ENCODE data around the gene CEACAM21.

DNA sequence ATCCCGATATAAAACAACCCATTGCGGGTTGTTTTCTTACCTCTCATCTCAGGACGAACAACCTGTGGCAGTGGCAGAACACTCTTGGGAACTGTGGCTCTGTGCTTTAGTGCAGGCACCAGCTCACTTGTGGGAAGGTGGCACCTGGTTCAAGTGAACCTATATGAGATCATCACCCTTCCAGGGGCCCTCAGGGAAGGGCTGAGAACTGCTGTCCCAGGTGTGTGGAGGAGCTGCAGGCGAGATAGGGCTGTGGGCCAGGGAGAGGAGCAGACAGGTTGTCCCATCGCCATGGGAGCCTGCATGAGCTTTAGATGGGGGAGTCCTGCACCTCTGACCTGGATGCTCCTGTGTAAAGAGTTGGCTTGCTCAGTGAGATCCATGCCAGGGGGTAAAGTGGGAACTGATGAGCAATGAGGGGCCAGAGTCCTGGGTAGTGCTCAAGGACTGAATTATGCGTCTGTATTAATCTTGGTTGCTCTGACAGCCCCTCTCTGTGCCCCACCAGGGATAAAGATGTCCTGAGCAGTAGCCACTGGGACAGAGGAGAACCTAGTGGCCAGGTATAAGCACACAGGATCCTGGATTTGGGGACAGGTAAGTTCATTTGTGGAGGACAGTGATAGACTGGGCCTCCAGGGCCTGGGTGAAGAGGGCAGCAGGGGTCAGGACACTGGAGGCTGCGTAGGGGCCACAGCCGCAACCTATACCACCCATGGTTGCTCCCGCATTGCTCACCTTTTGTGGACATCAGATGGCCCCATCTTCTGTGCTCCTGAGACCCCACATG is 42.2 kb downstream of the CEACAM21 start:
- TF ChIP-seq, protein P1, sequence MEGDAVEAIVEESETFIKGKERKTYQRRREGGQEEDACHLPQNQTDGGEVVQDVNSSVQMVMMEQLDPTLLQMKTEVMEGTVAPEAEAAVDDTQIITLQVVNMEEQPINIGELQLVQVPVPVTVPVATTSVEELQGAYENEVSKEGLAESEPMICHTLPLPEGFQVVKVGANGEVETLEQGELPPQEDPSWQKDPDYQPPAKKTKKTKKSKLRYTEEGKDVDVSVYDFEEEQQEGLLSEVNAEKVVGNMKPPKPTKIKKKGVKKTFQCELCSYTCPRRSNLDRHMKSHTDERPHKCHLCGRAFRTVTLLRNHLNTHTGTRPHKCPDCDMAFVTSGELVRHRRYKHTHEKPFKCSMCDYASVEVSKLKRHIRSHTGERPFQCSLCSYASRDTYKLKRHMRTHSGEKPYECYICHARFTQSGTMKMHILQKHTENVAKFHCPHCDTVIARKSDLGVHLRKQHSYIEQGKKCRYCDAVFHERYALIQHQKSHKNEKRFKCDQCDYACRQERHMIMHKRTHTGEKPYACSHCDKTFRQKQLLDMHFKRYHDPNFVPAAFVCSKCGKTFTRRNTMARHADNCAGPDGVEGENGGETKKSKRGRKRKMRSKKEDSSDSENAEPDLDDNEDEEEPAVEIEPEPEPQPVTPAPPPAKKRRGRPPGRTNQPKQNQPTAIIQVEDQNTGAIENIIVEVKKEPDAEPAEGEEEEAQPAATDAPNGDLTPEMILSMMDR (IDR thresholded peaks at IDR 0.05): no peak
- TF ChIP-seq POLR2A (IDR thresholded peaks at IDR 0.05): no peak
